H4 (cell line): ENCODE data around the gene EFTUD2. TPM values are rescaled to one million over a fixed set of nuclear protein-coding genes. Genes with fewer than 3 reads are reported as not detected.
"Not testable (repeated sequence)": the region's sequence is repeated elsewhere in the genome, so short reads cannot be mapped to it uniquely, and the experiment has no call there.

ENCODE experiments used
- DNase-seq: peaks from one replicate; pipeline ENCODE4 v3.0.0-alpha.2; 2015; ENCODE audit warnings: low spot score
- total RNA-seq: library from RNA; depleted of rRNA; stranded (reverse); fragments of >200 nt; shearing (Covaris generic); gene quantifications from 2 replicates; pipeline ENCODE4 v1.2.3, GENCODE V29; 2014; rRNA removed

EFTUD2 gene
- total RNA-seq, 1 experiment from 2014 or later, result 173 TPM

GRCh38 chr17:44808656-44809388, 90.4 kb downstream of the EFTUD2 start:
- not testable (repeated sequence) for DNase-seq

GRCh38 chr17:44808156-44808555, 91.1 kb downstream of the EFTUD2 start:
- no peak for DNase-seq

- no peak for DNase-seq
Observed at GRCh38 chr17:44807817-44808155, 91.5 kb downstream of the EFTUD2 start.

GRCh38 chr17:44807093-44807816, 92.0 kb downstream of the EFTUD2 start:
- DNase-seq, result no peak

GRCh38 chr17:44804302-44805089, 94.7 kb downstream of the EFTUD2 start:
- DNase-seq, result no peak

GRCh38 chr17:44801880-44802279, 97.4 kb downstream of the EFTUD2 start:
- DNase-seq, result no peak

Other genes with a start within 250 kb of the EFTUD2 start
- gene MEIOC, start 243.0 kb downstream of the EFTUD2 start, total RNA-seq, result 13.7 and 16.4 TPM in 2 replicates
- 30.8 and 46.6 TPM in 2 replicates for gene CCDC43, start 209.7 kb downstream of the EFTUD2 start, total RNA-seq
- 8.7 and 9.2 TPM in 2 replicates for gene DBF4B, start 190.8 kb downstream of the EFTUD2 start, total RNA-seq
- gene ADAM11, start 140.5 kb downstream of the EFTUD2 start, total RNA-seq, result 1.4 and 2.3 TPM in 2 replicates
- 8.2 and 8.8 TPM in 2 replicates for gene GJC1, start 69.2 kb downstream of the EFTUD2 start, total RNA-seq
- not detected in 2 replicates for gene HIGD1B, start 51.6 kb downstream of the EFTUD2 start, total RNA-seq
- not detected in 2 replicates for gene GFAP, start 16.1 kb upstream of the EFTUD2 start, total RNA-seq
- gene KIF18B, start 48.3 kb upstream of the EFTUD2 start, total RNA-seq, result 4.5 and 4.9 TPM in 2 replicates
- gene C1QL1, start 68.9 kb upstream of the EFTUD2 start, total RNA-seq, result 5.3 and 7.1 TPM in 2 replicates
- gene DCAKD, start 152.2 kb upstream of the EFTUD2 start, total RNA-seq, result 29.3 and 39.8 TPM in 2 replicates
- 119 and 163 TPM in 2 replicates for gene NMT1, start 161.9 kb upstream of the EFTUD2 start, total RNA-seq
- 21.0 and 157 TPM in 2 replicates for gene PLCD3, start 233.1 kb upstream of the EFTUD2 start, total RNA-seq
- 2.1 and 2.6 TPM in 2 replicates for gene ACBD4, start 236.2 kb upstream of the EFTUD2 start, total RNA-seq
- 4.9 and 6.5 TPM in 2 replicates for gene HEXIM1, start 249.0 kb upstream of the EFTUD2 start, total RNA-seq